A673 (cell line): ENCODE data around the gene ADARB2.

Source experiments
- CTCF ChIP-seq: fragments of 300-800, 200-600 bp; sonication (generic); conservative IDR thresholded peaks from 2 replicates; pipeline ENCODE4 v1.5.1; 2017; ENCODE audit warnings: low read depth, mild to moderate bottlenecking, antibody characterized with exemption, low read length, moderate library complexity, mixed read lengths
- EZH2 ChIP-seq: fragments of 200-600 bp; sonication (generic); IDR thresholded peaks from 2 replicates; pipeline ENCODE4 v1.6.1; 2017; ENCODE audit warnings: borderline replicate concordance, low read depth, mild to moderate bottlenecking, mixed read lengths, antibody characterized with exemption, low read length; ENCODE audit not compliant: poor library complexity, severe bottlenecking

DNA sequence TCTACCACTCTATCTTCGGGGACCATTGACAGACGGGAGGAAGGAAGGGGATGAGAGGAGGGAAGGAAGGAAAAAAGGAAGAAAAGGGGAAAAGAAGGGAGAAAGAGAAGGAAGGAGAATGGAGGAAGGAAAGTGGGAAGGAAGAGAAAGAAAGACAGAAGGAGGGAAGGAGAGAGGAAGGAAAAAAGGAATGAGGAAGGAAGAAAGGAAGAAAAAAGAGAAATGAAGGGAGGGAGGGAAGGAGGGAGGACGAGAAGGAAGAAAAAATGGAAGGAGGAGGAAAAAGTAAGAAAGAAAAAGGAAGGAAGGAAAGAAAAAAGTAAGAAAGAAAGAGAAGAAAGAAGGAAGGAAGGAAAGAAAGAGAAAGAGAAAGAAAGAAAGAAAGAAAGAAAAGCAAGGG, 128.9 kb downstream of the ADARB2 start:
- no peak for TF ChIP-seq CTCF
- no peak for TF ChIP-seq EZH2
